Fibroblast of skin of left quadriceps (primary cell): ENCODE measurements around the gene AFF2.

Experiments used
- DNase-seq, 2 experiments: peaks; one replicate each; pipeline ENCODE4 v3.0.0-alpha.2; 2013; ENCODE audit warnings: low read depth in 2 of 2

AFF2 gene

DNA sequence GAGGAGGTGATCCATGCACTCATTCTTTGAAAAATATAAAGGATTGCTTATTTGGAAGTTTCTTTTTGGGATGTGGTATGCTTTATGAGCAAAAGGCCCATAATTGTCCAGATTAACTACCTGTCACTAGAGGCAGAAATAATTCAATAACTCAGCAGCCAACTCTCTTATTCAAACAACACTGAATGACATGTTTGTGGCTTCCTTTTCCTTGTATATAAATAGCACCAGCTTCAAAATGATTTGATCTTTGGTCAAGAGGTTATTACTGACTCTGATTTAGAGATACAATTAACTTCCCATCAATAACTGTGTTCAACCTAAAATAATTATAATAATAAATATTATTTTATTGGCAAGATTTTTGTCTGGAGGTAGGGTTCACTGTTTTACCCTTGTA is 232.3 kb downstream of the AFF2 start:
- DNase-seq: no peak

- no peak for DNase-seq
These were observed 241.0 kb downstream of the AFF2 start for GRCh38 chrX:148741441-148741840.

DNA sequence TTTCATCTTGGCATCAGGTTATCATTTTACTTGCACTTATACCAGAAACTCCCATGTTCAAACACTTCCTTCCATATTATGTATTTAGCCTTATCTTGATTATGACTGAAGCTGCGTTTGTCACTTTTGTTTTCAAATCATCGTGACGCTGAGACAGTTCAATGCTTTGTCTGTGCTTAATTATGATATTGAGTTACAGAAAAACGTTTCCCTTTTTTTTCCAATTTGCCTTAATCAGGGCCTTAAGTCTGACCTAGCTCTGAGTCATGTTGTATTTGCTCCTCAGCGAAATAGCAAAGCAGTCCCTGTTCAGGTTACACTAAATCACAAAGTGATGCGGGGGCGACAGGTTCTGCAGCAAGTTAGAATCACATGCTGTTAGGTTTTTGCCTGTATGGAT is 254.7 kb downstream of the AFF2 start:
- no peak for DNase-seq

GRCh38 chrX:148763896-148764295 is 263.5 kb downstream of the AFF2 start:
- DNase-seq: peak; percentile 13 to 23

DNA sequence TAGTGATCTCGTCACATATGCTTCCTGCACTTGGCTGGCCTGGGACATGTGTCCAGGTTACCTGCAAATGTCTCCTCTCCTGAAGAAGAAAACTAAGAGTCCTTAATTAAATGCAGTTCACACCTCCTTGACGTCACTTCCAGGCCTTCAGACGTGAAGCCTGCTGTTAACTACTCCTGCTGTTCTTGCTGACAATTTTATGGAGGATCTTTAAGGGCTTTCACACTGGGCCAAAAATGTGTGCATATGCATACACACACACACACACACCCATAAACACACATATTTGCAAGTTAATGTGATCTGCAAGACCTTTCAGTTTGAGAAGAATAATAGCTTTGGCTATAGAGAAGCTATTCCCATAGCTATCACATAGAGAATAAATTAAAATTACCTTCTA is 267.9 kb downstream of the AFF2 start:
- DNase-seq: no peak

DNA sequence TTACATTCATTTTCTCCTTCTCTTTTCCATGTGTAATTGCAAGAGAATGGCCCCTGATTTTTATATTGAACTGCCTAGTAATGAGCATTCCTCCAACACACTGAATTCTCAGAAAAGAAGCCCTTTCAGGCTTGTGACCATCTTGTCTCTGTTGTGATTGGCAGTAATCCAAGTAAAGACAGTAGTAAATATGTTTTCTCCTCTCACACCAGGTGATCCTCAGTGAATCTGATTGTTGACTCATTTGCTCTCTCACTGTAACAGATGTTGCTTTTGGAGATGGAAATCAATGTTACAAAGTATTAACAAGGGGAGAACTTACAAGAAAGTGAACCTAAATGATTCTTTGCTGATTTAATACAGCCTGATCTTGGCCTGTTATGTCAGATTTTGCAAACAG is 271.0 kb downstream of the AFF2 start:
- DNase-seq: no peak

DNA sequence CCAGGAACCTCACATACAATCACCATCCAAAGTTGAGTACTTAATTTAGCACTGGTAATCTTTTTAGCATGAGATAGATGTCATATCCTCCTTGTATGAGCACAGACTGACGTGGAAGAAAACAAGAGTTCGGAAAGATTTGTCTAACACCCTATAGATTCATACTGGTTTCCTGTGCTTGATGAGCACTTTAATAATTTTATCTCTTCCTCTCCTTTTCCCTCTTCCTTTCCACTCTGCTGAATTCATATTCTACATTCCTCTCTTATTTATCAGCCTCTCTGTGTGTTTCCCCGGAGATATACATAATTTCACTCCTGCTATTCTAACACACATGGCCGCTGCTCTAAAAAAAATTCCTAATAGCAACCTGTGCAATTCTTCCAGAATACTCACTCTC is 273.9 kb downstream of the AFF2 start:
- DNase-seq: no peak

GRCh38 chrX:148784137-148784536 is 283.7 kb downstream of the AFF2 start:
- no peak for DNase-seq

DNA sequence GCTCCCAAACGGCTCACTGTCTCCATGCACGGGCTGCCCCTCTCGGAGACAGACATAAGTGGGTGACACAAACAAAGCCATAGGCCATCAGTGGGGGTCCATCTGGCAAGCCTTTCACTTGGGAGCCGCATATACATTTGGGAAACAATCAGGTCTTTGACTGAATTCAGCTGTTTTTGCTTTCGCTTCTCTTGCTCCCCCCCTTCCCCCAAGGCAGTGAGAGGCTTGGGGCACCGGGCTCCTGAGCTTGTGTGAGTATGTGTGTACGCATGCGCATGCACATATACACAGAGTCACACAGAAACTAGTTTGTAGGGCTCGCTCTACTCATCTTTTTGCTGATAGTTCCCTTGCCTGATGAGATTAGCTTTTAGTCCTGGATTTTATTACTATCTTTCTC is 284.4 kb downstream of the AFF2 start:
- no peak for DNase-seq

- DNase-seq: no peak
These were observed 284.8 kb downstream of the AFF2 start for GRCh38 chrX:148785256-148785655.

- DNase-seq: no peak
These were observed 288.0 kb downstream of the AFF2 start for GRCh38 chrX:148788449-148788848.

DNA sequence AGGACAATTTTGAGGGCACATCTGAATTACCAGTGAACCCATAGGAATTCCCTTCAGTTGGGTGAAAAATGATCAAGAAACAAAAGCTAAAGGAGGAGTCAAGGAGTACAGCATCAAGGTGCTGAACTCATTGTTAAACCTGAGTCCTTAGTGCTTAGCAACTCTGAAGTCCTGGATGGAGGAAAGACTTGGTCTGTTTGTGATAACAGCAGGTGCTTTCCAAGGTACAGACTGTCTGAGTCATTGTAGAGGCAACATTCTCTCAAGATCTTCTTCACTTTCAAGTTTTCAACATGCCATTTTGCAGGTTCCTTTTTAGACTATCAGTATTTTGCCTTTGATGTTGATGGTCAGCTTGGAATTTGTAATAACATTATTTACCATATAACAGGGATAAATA is 293.9 kb downstream of the AFF2 start:
- no peak for DNase-seq

- DNase-seq: no peak
These were observed 304.4 kb downstream of the AFF2 start for GRCh38 chrX:148804579-148805355.

GRCh38 chrX:148806145-148806870 is 305.9 kb downstream of the AFF2 start:
- no peak for DNase-seq

DNA sequence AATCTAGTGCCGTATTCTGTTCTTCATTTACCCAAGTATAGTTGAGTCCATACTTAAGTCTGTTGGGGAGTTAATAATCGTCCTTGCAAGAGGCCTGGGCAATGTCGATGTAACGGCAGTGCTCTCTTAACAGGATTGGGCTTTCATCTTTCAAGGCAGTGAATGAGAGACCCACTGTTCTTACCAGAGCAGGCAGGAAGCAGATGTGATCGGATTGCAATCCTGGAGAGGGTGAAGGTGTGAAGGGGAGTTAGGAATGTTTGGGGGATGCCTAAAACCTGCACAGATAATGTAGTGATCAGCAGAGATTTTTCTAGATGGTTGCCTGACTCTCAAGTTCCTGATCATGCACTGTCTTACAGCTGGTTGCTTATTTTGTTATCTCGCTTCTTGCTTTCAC is 308.4 kb downstream of the AFF2 start:
- no peak for DNase-seq

- peak; percentile 1 to 10 for DNase-seq
These were observed 310.8 kb downstream of the AFF2 start for GRCh38 chrX:148811236-148811635.

DNA sequence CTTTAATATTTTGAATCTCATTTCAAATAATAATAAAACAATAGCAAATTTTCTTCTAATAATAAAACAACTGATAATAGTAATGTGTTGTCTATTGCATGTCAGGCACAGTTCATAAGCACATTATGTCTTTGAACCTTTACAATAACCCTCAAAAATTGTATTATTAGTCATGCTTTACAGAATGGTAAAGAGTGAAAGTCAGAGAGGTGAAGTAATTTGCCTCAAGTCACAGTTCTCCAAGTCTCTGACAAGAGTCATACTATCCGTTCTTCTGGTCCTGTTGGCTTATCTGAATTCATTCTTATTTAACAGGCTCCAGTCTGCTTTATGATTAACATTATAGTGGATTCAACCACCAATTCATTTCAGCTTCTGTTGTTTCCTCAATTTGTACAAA is 313.0 kb downstream of the AFF2 start:
- DNase-seq: no peak

DNA sequence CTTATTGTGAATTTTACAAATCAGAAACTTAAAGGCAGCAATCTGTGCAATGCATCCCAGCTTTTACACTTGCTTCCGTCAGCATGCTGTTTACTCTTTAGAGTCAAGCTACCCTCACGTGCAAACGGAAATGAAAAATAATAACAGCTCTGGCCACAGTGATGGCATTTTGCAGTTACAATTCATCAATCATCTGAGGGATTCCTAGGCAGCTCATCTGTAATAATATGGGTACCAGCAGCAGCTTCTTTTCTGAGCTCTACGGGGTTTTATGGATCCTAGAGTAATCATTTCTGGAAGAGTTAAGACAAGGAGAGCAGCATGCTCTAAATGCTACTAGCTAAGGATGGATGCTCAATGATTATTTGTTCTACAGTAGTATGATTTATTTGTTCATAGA is 313.6 kb downstream of the AFF2 start:
- DNase-seq: no peak

GRCh38 chrX:148815218-148815961 is 315.0 kb downstream of the AFF2 start:
- DNase-seq: no peak

- no peak for DNase-seq
These were observed 323.6 kb downstream of the AFF2 start for GRCh38 chrX:148823986-148824385.

GRCh38 chrX:148825696-148826095 is 325.3 kb downstream of the AFF2 start:
- DNase-seq: no peak

DNA sequence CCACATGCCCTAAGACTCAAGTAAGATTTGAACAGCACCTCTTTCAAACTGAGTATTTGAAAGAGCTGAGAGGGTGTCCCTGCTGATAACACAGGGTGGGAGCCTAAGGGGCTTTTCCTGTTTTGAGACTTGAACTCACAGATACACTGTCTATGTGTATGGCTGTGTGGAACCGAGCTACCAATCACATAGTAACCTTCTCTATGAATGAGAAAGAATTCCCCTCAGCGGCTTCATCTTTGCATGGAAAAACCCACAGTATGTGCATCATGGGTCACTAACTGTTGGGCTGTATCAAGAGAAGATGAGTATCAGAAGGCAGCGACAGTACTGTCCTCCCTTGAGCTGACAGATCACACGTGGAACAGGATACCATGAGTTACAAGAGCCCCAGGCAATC is 336.3 kb downstream of the AFF2 start:
- no peak for DNase-seq

DNA sequence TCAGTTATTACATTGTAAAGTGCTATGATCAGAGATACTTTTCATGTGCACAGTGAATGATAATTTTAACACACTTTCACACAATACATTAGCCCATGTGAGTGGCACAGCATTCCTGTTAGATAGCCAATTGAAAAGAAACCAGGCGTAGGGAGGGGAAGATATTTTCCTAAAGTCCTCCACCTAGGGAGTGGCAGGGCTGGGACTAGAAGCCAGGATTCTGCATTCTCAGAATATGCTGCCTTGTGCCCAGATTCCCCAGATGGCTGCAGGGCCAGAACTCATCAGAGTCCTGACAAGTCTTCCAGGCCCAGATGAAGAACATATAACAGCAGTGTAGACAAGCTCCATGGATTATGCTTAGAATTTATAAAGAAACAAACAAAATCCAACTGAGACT is 350.2 kb downstream of the AFF2 start:
- DNase-seq: no peak
